HepG2 (cell line): ENCODE measurements around the gene CTDSP1. TPM values are rescaled to one million over a fixed set of nuclear protein-coding genes. Genes with fewer than 3 reads are reported as not detected.
A peak's percentile ranks its signal among the peaks of the same experiment; 100 is the strongest.

Experiments
- AFF4 ChIP-seq: sonication (generic); formaldehyde crosslinking; IDR thresholded peaks from 2 replicates; pipeline ENCODE4 v1.4.0; 2020; ENCODE audit warnings: missing genetic modification reagents
- HNRNPH1 ChIP-seq: fragments of 200-400 bp; formaldehyde crosslinking; optimal IDR thresholded peaks from 2 replicates; pipeline ENCODE3; 2017; ENCODE audit warnings: mild to moderate bottlenecking, low read depth, low read length
- KDM5B ChIP-seq: sonication (generic); formaldehyde crosslinking; IDR thresholded peaks from 2 replicates; pipeline ENCODE4 v1.4.0; 2020; ENCODE audit warnings: missing genetic modification reagents, mild to moderate bottlenecking, borderline replicate concordance
- PBX3 ChIP-seq: sonication (generic); formaldehyde crosslinking; IDR thresholded peaks from 2 replicates; pipeline ENCODE4 v1.8.1; 2023; ENCODE audit warnings: missing genetic modification reagents, inconsistent platforms, borderline replicate concordance
- RARA ChIP-seq: IDR thresholded peaks from 2 replicates; pipeline ENCODE4 v1.6.1; 2016; ENCODE audit warnings: missing genetic modification reagents, missing compliant biosample characterization
- TAF15 ChIP-seq: fragments of 200-400 bp; formaldehyde crosslinking; IDR thresholded peaks from one replicate; pipeline ENCODE4 v1.6.1; 2018; ENCODE audit warnings: mild to moderate bottlenecking, low read depth, low read length; ENCODE audit not compliant: poor library complexity, severe bottlenecking
- TBX3 ChIP-seq: fragments of 450-650 bp; IDR thresholded peaks from 2 replicates; pipeline ENCODE4 v1.6.1; 2017; ENCODE audit warnings: antibody characterized with exemption, mild to moderate bottlenecking, inconsistent platforms, borderline replicate concordance
- TMF1 ChIP-seq: sonication (generic); formaldehyde crosslinking; IDR thresholded peaks from 2 replicates; pipeline ENCODE4 v1.8.1; 2022; ENCODE audit warnings: low read depth, missing genetic modification reagents
- ZFY ChIP-seq: sonication (generic); formaldehyde crosslinking; IDR thresholded peaks from 2 replicates; pipeline ENCODE4 v1.4.0; 2020; ENCODE audit warnings: missing genetic modification reagents
- ZNF576 ChIP-seq: sonication (generic); formaldehyde crosslinking; IDR thresholded peaks from 2 replicates; pipeline ENCODE4 v1.4.0; 2020; ENCODE audit warnings: mild to moderate bottlenecking, missing genetic modification reagents
- ZSCAN22 ChIP-seq: sonication (generic); formaldehyde crosslinking; IDR thresholded peaks from 2 replicates; pipeline ENCODE4 v1.4.0; 2020; ENCODE audit warnings: mild to moderate bottlenecking, missing genetic modification reagents
- polyA plus RNA-seq, 8 experiments: library from polyadenylated mRNA; depleted of rRNA in 3 of 8; stranded (reverse) in 7 of 8; unstranded in 1 of 8; fragments of >200 nt; fragmentation: Illumina TruSeq in 4 of 8; extraction: Trizol in 4 of 8; gene quantifications; 2 replicates each; pipeline versions ENCODE4 v1.2.1 to v1.2.3, GENCODE V29; 2011 to 2016; ENCODE audit warnings: low read depth in 4 of 8, missing spikeins in 1 of 8, mixed read lengths in 1 of 8; ENCODE audit not compliant: insufficient read depth in 1 of 8
- total RNA-seq, 5 experiments: library from RNA; depleted of rRNA; stranded (reverse); fragments of >200 nt; fragmentation: Illumina TruSeq; extraction: Trizol; gene quantifications; 2 replicates each; pipeline ENCODE4 v1.2.3, GENCODE V29; 2016; ENCODE audit warnings: low read depth in 1 of 5
- TF ChIP-seq, protein P1 (sequence below): sonication (generic); formaldehyde crosslinking; IDR thresholded peaks from 2 replicates; pipeline ENCODE4 v1.5.0; 2020; ENCODE audit warnings: mild to moderate bottlenecking, missing genetic modification reagents, borderline replicate concordance
- TF ChIP-seq, protein P2 (sequence below): sonication (generic); formaldehyde crosslinking; IDR thresholded peaks from 2 replicates; pipeline ENCODE4 v1.5.0; 2020; ENCODE audit warnings: mild to moderate bottlenecking, missing genetic modification reagents
- TF ChIP-seq, protein P3 (sequence below): sonication (generic); formaldehyde crosslinking; conservative IDR thresholded peaks from 2 replicates; pipeline ENCODE4 v1.4.0; 2020; ENCODE audit warnings: missing genetic modification reagents

Gene CTDSP1
- total and polyA plus RNA-seq, 2 of the 13 experiments (the other 11 are each of a cell fraction or from before 2014, with no cell fraction given), result 91.0 to 268 TPM

DNA sequence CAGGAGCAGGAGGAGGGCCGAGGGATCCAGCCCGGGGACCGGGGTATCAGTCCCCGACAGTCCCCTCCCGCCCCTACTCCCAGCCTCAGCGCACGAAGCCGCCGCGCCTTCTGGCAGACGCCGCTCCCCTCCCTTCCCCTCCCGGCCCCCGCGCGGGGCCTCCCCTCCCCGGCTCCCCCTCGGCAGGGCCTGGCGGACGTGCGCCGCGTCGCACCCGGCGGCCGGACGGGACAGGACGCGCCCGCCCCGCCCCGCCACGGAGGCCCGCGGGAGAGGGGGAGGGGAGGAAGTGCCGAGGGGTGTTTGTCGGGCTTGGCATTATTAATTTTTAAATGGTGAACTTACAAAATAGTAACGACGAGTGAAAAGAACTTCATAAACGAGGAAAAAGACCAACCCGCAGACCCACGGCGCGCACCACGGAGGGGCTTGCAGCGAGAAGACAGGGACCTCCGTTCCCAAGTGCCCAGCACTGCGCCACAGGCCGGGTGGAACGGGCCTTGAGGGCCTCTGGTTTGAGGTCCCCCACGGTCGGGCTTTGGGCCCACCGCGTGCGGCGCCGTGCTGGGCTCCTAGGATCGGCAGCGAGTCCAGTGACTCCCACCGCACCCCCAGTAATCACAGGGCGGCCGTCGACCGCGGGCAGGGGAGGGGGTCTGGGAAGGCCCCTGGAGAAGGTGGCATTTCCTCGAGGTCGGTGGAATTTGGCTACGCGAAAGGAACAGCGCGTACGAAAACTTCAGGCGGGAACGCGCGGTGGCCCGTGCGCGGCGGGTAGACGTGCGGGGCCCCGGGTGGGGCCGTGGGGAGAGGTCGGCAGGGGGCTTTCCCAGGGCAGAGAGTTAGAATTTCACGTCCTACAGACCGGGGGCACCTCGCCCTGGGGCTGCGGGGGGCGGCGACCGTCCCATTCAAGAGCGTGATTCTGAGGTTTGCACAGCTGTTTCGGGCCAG, 954 bp upstream of the CTDSP1 start (continued):
- 0 out of 2 replicates have a peak, but pooled peaks have one; percentile 58 for TF ChIP-seq AFF4 (CRISPR knock-in tag)
- TF ChIP-seq KDM5B (CRISPR knock-in tag), result peak; percentile 84; the same call in 1 of the 2 replicates
- no peak for TF ChIP-seq HNRNPH1
- TF ChIP-seq, protein P1, sequence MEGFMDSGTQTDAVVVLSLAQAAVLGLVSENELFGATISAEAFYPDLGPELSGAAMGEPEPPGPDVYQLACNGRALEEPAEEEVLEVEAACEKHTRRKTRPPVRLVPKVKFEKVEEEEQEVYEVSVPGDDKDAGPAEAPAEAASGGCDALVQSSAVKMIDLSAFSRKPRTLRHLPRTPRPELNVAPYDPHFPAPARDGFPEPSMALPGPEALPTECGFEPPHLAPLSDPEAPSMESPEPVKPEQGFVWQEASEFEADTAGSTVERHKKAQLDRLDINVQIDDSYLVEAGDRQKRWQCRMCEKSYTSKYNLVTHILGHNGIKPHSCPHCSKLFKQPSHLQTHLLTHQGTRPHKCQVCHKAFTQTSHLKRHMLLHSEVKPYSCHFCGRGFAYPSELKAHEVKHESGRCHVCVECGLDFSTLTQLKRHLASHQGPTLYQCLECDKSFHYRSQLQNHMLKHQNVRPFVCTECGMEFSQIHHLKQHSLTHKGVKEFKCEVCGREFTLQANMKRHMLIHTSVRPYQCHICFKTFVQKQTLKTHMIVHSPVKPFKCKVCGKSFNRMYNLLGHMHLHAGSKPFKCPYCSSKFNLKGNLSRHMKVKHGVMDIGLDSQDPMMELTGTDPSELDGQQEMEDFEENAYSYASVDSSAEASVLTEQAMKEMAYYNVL (CRISPR knock-in tag), result peak; percentile 4; the same call in 1 of the 2 replicates
- 0 out of 2 replicates have a peak, but pooled peaks have one; percentile 35 for TF ChIP-seq ZNF576 (CRISPR knock-in tag)
- peak; percentile 20 for TF ChIP-seq TMF1
- TF ChIP-seq RARA (CRISPR knock-in tag), result no peak
- peak; percentile 10; the same call in 1 of the 2 replicates for TF ChIP-seq PBX3
- TF ChIP-seq TAF15, result peak; percentile 24
- TF ChIP-seq, protein P2, sequence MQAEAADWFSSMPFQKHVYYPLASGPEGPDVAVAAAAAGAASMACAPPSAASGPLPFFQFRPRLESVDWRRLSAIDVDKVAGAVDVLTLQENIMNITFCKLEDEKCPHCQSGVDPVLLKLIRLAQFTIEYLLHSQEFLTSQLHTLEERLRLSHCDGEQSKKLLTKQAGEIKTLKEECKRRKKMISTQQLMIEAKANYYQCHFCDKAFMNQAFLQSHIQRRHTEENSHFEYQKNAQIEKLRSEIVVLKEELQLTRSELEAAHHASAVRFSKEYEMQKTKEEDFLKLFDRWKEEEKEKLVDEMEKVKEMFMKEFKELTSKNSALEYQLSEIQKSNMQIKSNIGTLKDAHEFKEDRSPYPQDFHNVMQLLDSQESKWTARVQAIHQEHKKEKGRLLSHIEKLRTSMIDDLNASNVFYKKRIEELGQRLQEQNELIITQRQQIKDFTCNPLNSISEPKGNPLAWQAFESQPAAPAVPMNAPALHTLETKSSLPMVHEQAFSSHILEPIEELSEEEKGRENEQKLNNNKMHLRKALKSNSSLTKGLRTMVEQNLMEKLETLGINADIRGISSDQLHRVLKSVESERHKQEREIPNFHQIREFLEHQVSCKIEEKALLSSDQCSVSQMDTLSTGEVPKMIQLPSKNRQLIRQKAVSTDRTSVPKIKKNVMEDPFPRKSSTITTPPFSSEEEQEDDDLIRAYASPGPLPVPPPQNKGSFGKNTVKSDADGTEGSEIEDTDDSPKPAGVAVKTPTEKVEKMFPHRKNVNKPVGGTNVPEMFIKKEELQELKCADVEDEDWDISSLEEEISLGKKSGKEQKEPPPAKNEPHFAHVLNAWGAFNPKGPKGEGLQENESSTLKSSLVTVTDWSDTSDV (CRISPR knock-in tag), result 0 out of 2 replicates have a peak, but pooled peaks have one; percentile 13
- TF ChIP-seq TBX3, result 0 out of 2 replicates have a peak, but pooled peaks have one; percentile 8
- TF ChIP-seq ZSCAN22, result 0 out of 2 replicates have a peak, but pooled peaks have one; percentile 3
- TF ChIP-seq ZFY (CRISPR knock-in tag), result peak; percentile 39
- TF ChIP-seq, protein P3, sequence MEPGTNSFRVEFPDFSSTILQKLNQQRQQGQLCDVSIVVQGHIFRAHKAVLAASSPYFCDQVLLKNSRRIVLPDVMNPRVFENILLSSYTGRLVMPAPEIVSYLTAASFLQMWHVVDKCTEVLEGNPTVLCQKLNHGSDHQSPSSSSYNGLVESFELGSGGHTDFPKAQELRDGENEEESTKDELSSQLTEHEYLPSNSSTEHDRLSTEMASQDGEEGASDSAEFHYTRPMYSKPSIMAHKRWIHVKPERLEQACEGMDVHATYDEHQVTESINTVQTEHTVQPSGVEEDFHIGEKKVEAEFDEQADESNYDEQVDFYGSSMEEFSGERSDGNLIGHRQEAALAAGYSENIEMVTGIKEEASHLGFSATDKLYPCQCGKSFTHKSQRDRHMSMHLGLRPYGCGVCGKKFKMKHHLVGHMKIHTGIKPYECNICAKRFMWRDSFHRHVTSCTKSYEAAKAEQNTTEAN (CRISPR knock-in tag), result 0 out of 2 replicates have a peak, but pooled peaks have one; percentile 9
